Effector CD4-positive, alpha-beta T cell (primary cell): Measurements from ENCODE around the gene ADGRG1.
A peak's percentile ranks its signal among the peaks of the same experiment; 100 is the strongest.
"Not testable (repeated sequence)": the region's sequence is repeated elsewhere in the genome, so short reads cannot be mapped to it uniquely, and the experiment has no call there.

ENCODE experiments used
- DNase-seq: peaks from one replicate; pipeline ENCODE4 v3.0.0-alpha.2; 2020
- total RNA-seq: gene quantifications from one replicate; lab custom pipeline; 2026; lab: John Stamatoyannopoulos, UW

Gene ADGRG1
- total RNA-seq, result 2.8 reads per million, percentile 9 among the genes with 10 or more reads in this experiment

DNA sequence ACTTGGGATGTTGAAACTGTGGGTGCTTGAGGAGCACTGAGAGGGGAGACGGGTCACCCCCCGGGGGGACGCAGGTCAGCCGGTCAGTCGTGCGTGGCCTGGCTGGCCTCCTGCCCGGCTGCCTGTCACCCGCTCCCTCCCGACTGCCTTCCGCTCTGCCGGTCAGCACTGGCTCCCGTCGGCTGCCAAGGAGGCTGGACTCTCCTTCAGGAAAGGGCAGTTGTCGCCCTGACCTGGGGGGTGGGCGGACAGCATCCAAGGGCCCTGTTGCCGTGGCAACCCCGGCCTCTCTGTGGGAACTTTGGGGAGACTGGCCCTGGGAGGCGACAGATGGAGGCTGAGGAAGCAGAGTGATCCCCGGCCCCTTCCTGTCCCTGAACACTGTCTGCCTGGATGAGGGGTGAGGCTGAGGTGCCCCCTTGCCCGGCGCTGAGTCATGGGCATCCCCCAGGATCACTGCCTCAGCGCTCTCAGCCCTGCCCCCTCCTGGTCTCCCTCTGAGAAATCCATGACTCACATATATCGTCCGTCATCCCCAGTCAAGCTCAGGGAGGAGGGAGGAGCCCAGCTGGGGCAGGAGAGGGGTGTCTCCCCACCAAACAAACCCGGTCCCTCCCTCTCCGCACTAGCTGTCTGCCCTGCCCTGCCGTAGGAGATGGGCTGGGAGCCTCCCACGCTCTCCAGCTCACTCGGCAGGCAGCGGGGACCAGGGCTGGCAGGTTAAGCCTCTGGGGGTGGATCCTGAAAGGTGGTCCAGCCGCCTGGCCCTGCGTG, at the start of gene ADGRG1:
Gene ADGRG1, plus strand, starts transcription at position 623 of the 774 bp plus-strand sequence. CDS start 21,658 bp downstream, outside the sequence.
- no peak for DNase-seq

DNA sequence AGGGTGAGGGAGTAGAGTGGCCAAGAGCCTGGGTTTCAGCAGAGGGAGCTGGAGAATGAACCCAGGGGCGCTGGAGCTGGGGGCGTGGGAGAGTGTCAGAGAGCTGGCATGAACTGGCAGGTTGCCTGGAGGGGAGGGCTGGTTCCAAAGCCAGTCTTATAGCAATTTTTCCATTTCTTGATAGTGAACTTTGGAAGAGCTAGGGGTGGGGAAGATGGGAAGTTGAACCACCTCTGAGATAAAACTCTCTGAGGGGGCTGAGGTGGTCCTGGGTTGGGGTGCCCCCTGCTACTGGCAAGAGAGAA, 49.1 kb upstream of the ADGRG1 start:
- DNase-seq, result no peak

GRCh38 chr16:57585051-57585687, 43.3 kb upstream of the ADGRG1 start:
- DNase-seq, result no peak

DNA sequence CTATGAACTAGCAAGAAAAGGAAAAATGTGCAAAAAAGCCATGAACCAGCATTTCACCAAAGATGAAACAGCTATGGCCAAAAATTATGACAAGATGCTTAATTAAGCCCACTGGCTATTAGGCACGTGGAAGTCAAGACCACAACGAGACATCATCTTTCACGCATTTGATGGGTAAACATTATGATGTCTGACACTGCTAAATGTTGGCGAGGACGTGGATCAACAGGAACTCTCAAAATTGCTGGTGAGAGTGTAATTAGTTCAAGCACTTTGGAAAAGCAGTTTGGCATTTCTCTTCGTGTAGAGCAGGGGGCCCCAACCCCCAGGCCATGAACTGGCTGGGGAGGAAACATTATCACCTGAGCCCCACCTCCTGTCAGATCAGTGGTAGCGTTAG, 39.6 kb upstream of the ADGRG1 start:
- no peak for DNase-seq

- no peak for DNase-seq
Observed at GRCh38 chr16:57589374-57589773, 39.1 kb upstream of the ADGRG1 start.

GRCh38 chr16:57590654-57591085, 37.8 kb upstream of the ADGRG1 start:
- DNase-seq, result no peak

DNA sequence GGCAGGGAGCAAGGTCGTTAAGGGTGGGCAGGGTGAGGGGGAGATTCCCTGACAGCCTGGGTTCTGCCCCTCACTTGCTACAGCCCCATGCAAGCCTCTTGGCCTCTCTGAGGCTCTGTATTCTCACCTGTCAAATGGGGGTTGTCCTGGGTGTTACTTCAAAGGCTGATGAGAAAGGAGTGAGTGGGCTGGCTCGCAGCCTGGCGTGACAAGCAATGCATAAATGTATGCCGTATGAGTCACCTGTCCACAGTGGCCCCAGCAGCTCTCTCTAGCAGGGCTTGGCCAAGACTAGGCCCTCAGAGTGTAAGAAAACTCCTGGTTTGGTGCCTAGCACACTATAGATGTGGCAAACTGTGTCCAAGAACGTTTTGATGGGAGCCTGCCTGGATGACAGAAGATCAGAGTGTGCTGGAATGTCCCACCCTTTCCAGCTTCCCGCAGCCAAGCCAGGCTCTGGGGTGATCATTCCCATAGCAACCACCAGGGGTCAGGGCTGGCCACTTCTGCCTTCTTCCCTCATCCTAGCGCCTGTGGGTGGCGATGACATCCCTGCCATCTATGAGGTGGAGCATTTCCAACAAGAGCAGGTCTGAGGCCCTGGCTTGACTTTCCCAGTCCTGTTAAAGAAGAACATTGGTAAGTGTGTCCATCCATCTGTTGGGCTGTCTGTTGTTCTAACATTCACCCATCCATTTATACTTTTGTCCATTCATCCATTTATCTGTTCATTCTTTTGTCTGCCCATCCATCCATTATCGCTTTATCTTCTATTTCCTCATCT, 37.2 kb upstream of the ADGRG1 start:
- peak; percentile 27 for DNase-seq

DNA sequence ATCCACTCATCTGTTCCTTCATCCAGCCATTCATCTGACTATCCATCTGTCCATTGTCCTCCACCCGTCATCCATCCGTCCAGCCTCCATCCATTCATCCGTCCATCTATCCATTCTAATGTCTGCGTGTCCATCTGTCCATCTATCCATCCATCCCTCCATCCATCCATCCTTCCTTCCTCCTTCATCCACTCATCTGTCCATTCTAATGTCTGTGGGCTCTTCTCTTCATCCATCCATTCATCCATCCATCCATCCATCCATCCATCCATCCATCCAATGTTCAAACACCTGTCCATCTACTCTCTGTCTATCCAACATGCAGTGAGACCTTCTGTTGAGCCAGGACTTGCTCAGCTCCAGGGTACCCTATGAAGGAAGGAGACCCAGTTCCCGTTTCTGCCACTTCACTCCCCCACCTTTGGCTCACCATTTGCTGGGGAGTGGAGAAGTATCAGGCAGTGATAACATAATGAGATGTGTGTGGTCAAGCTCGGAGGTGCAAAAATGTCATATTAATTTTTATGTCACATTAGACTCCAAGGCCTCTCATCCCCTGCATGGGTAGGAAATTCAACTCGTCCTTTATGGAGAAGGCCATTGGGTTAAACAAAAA, 36.5 kb upstream of the ADGRG1 start:
- no peak for DNase-seq

GRCh38 chr16:57592591-57593003, 35.8 kb upstream of the ADGRG1 start:
- peak; percentile 39 for DNase-seq

GRCh38 chr16:57593021-57593420, 35.4 kb upstream of the ADGRG1 start:
- DNase-seq, result no peak

DNA sequence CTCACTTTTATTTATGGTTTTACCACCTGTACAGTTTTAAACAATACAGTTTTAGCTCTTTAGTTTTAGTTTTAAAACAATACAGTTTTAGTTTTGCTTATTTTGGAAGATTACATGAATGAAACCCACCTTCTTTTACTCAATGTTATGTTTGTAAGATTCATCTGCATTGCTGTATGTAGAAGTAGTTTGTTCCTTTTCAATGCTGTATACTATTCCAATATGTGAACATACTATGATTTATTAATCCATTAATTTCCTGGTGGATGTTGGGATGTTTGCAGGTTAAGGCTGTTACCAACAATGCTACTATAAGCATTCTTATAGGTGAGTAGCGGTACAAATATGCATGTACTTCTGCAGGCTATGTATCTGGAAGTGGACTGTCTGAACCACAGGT, 34.4 kb upstream of the ADGRG1 start:
- DNase-seq, result no peak

GRCh38 chr16:57594531-57595031, 33.8 kb upstream of the ADGRG1 start:
- no peak for DNase-seq

DNA sequence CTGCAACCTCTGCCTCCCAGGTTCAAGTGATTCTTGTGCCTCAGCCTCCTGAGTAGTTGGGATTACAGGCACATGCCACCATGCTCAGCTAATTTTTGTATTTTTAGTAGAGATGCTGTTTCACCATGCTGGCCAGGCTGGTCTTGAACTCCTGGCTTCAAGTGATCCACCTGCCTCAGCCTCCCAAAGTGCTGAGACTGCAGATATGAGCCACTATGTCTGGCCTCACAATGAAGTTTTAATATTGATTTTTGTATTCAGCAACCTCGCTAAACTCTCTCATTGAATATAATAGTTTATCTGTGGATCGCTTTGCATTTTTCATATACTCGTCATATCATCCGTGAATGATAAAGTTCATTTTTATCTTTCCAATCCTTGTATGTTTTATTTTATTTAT, 32.2 kb upstream of the ADGRG1 start:
- DNase-seq, result not testable (repeated sequence)

DNA sequence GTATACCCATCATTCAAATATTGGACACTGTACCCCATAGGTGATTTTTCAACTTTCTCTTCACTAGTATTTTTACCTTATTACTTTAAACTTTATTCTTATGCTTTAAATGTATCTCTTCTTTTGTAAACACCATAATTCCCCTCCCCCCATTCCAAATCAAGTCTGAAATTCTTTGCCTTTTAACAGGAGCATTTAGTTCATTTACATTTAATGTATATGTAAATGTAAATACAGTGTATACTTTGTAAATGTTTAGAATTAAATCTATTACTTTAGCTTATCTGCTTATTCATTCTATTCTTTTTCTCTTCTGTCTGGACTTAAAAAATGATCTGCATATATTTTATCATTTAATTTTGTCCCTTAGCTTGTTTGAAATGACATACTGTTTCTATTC, 30.0 kb upstream of the ADGRG1 start:
- no peak for DNase-seq

DNA sequence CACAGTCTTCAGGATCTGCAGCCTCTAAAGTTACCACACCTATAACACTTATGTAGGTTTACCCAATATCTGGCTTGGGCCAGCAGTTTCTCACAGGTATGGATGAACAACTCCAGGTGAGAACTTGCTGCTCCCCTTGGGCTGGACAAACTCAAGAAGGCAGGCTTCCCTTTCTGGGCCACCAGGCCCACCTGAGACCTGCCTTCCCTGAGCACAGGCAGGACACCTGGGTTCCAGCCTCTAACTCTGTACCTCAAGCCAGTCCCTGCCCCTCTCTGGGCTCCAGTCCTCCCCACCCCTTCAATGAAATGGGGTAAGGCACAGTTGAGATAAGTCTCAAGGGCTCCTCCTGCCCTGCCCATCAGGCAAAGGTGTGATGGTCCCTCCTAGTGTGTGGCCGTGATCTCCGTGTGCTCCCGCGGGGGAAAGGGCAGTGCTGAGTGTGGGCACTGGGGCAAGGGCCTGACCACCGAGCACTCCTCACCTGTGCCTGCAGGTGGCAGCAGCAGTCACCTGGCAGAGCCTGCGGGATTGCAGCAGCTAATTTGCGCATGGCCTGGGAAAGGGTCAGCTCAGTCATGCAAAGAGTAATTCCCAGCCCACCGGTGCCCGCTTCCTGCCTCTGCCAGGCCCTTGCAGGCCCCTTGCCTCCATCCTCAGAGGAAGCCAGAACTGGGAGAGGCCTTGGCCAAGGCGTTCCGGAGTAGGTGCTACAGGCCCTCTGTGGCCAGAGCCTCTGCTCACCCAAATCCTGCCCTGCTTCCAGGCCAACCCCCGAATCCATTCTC, 28.2 kb upstream of the ADGRG1 start:
- DNase-seq, result no peak

DNA sequence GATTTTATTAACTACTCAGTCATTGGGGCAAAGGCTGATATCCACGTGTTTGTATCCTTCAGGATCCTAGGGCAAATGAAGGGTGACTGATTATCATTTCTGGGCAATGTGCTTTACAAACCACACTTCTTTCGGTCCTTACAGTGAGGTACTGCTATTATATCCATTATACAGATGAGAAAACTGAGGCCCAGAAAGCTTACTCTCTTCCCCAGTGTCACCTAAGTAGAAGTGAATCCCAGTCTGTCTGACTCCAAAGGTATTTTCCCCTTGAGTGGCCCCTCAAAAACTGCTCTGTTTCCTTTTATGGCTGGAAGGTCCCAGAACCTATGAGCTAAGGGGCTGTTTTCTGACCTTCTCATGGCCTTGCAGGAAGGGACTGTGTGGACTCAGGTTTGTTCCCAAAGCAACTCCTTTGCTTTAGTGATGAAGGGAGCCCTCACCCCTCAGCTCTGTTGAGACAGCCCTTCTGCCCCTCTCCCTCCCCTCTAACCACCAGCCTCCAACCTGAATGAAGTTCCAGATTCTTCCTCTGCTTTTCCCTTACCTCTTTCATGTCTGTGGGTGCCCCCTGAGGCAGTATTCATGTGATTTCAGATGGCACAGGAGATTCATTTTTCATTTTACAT, 27.4 kb upstream of the ADGRG1 start:
- DNase-seq, result no peak

DNA sequence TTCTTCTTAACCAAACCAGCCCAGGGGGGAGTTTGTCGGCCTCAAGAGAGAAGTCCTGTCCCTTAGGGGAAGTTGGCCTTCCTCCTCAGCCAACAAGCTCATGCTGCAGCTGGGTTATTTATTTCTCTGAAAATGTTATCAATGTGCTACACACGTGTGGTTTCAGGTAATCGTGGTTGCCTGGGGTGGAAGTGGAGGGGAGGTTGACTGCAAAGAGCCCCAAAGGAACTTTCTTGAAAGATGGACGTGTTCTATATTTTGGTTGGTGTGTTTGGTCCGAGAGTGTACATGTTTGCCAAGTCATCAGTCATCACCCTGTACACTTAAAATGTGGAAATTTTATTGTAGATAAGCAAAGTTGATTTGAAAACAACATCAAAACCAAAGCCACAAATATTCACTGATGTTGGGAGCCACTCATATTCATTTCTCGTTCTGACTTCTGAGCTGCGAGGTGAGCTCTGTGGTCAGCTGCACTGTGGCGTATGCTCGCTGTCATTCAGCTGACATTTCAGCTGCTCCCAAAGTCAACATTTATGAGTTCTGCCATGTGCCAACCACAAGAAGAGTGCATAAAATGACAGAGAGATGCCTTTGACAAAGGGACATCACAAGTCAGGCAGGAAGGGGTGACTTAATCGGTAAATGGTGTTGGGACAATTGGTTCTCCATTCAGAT, 26.5 kb upstream of the ADGRG1 start:
- no peak for DNase-seq

DNA sequence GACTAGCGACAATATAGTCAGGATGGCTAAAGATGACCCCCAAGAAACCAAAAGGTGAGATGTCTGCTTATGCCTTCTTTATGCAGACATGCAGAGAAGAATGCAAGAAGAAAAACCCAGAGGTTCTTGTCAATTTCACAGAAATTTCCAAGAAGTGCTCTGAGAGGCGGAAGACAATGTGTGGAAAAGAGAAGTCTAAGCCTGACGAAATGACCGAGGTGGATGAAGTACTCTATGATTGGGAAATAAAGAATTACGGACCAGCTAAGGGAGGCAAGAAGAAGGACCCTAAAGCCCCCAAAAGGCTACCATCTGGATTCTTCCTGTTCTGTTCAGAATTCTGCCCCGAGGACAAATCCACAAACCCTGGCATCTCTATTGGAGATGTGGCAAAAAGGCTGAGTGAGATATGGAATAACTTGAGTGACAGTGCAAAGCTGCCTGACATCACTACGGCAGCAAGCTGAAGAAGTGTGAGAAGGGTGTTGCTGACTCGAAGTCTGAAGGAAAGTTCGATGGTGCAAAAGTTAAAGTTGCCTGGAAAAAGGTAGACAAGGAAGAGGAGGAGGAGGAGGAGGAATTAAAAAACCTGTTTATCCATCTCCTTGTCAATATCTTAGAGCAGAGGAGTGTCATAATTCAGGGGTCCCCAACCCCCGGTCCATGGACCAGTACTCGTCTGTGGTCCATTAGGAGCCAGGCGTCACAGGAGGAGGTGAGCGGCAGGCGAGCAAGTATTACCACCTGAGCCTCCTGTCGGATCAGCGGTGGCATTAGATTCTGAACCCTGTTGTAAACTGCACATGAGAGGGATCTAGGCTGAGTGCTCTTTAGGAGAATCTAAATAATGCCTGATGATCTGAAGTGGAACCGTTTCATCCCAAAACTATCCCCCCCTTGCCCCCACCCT, 25.1 kb upstream of the ADGRG1 start:
- DNase-seq, result no peak

DNA sequence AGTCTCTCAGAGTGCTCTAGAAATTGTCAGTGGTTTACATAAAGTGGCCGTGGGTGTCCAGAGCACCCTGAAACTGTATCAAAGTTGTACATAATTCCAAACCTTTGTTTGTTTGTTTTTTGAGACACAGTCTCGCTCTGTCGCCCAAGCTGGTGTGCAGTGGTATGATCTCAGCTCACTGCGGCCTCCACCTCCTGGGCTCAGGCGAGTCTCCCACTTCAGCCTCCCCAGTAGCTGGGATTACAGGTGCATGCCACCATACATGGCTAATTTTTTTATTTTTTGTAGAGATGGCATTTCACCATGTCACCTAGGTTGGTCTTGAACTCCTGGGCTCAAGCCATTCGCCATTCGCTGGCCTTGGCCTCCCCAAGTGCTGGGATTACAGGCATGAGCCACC, 24.3 kb upstream of the ADGRG1 start:
- no peak for DNase-seq
